Measurements from ENCODE around the gene PIGQ. TPM values are rescaled to one million over a fixed set of nuclear protein-coding genes. Genes with fewer than 3 reads are reported as not detected.

PIGQ gene
- total and polyA plus RNA-seq, 8 donors, result 14.3 to 217 (median 48.2) TPM

GRCh38 chr16:528111-529011, 41.4 kb upstream of the PIGQ start:
- WGBS, 5 donors, result 1 to 9% (median 3%) methylated on average over 10 to 55 of the region's 55 CpGs
- Histone ChIP-seq H3K27ac (peak overlapping the region; percentile 88 to 98 (median 97)), H3K27me3 (no peaks in the 10 kb centered on the region), H3K4me1 (peaks cover 43 to 72% (median 68%) of the 10 kb centered on the region in 4 donors), H3K36me3 (peaks cover 0 to 7% (median 3%) of the 10 kb centered on the region in 4 donors), H3K9me3 (no peaks in the 10 kb centered on the region), H3K4me3 (peak overlapping the region; percentile 64 to 90 (median 78))
- intact Hi-C loops (cut with DNase I; ENCODE audit: low total_unique reads), result no loop called here
- TF ChIP-seq POLR2A (IDR thresholded peaks at IDR 0.05), result peak in 1 of 4 donors; percentile 42
- TF ChIP-seq EP300 (IDR thresholded peaks at IDR 0.05), result no peak
- no peak for TF ChIP-seq CTCF (IDR thresholded peaks at IDR 0.05)
- TF ChIP-seq POLR2AphosphoS5 (IDR thresholded peaks at IDR 0.05), result peak in 2 of 3 donors; percentile 59 to 75
- peak; percentile 66 to 82 for DNase-seq

- Histone ChIP-seq H3K27ac (peak overlapping the region; percentile 68 to 98 (median 91)), H3K36me3 (peaks cover 0 to 8% (median 5%) of the 10 kb centered on the region in 4 donors), H3K4me3 (peak overlapping the region; percentile 64 to 90 (median 78)), H3K4me1 (peaks cover 50 to 77% (median 74%) of the 10 kb centered on the region in 4 donors), H3K27me3 (no peaks in the 10 kb centered on the region), H3K9me3 (no peaks in the 10 kb centered on the region)
- TF ChIP-seq POLR2A (IDR thresholded peaks at IDR 0.05), result no peak
- no peak for TF ChIP-seq EP300 (IDR thresholded peaks at IDR 0.05)
- TF ChIP-seq POLR2AphosphoS5 (IDR thresholded peaks at IDR 0.05), result no peak
- TF ChIP-seq CTCF (IDR thresholded peaks at IDR 0.05), result no peak
- intact Hi-C loops (cut with DNase I; ENCODE audit: low total_unique reads), result no loop called here
- WGBS, 5 donors, result 29 to 37% (median 33%) methylated on average over 7 to 12 of the region's 12 CpGs
- no peak for DNase-seq
Observed at GRCh38 chr16:529012-529575, 40.7 kb upstream of the PIGQ start.

GRCh38 chr16:530111-530817, 39.5 kb upstream of the PIGQ start:
- Histone ChIP-seq H3K36me3 (peaks cover 0 to 18% (median 9%) of the 10 kb centered on the region in 4 donors), H3K4me1 (peaks cover 61 to 77% (median 76%) of the 10 kb centered on the region in 4 donors), H3K27me3 (no peaks in the 10 kb centered on the region), H3K27ac (peak overlapping the region in 3 of 5 donors; percentile 88 to 98 (median 98)), H3K4me3 (peak overlapping the region in 1 of 4 donors; percentile 90), H3K9me3 (no peaks in the 10 kb centered on the region)
- intact Hi-C loops (cut with DNase I; ENCODE audit: low total_unique reads), result no loop called here
- no peak for DNase-seq
- 52 to 85% (median 68%) methylated on average over 14 to 23 of the region's 23 CpGs for WGBS, 5 donors
- TF ChIP-seq POLR2A (IDR thresholded peaks at IDR 0.05), result no peak
- TF ChIP-seq POLR2AphosphoS5 (IDR thresholded peaks at IDR 0.05), result no peak
- no peak for TF ChIP-seq EP300 (IDR thresholded peaks at IDR 0.05)
- no peak for TF ChIP-seq CTCF (IDR thresholded peaks at IDR 0.05)
